ENCODE data around the gene ANO1.
"Not testable (repeated sequence)": the region's sequence is repeated elsewhere in the genome, so short reads cannot be mapped to it uniquely, and the experiment has no call there.

ANO1 gene

DNA sequence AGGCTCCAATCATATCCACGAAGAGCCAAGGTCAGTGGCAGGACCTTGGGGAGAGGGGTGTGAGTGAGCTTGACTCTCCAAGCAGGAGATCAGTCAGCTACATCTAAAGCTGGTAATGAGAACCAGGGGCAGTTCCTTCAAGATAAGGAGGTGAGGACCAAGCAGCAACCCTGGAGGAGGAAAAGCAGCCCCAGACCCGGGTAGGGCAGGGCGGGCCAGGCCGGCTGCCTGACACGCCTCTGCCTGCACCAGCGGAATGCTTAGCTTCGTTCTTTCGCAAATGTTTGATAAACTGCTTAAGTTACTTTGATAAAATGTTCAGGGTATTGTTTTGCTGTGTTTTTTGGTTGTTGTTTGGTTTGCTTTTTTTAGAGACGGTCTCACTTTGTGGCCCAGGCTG, 106.3 kb downstream of the ANO1 start:
- in situ Hi-C loops (cut with HindIII; ENCODE audit: low sequenced_read_pairs) = no loop called here

DNA sequence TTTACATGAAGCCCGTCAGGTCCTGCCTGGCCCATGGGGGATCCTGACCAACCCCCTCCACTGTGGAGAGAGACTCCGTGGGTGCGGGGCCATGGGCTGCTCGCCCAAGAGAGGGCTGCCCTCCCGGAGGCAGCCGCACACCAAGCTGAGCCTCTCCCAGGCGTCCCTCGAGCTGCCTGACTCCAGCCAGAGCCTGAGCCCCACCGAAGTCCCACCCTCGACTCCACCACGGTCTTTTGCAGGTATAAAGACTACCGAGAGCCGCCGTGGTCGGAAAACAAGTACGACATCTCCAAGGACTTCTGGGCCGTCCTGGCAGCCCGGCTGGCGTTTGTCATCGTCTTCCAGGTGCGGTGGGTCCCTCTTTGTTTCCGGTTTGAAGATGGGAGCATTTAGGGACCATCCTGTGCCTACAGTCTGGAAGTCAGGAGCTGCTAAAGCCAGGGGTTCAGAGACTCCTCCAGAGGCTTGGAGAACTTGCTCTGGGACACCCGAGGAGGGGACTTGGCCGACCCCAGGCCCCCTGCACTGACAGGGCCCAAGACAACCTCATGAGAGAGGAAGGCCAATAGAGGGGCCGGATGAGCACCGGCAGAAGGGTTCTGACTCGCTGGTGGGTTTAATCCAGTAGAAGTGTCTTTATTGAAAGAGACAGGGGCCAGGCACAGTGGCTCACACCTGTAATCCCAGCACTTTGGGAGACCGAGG, 107.4 kb downstream of the ANO1 start:
- in situ Hi-C loops (cut with HindIII; ENCODE audit: low sequenced_read_pairs) = loop anchor here (5.0 kb wide), 1 partner anchor 83 kb away; no protein-coding TSS in a partner anchor

DNA sequence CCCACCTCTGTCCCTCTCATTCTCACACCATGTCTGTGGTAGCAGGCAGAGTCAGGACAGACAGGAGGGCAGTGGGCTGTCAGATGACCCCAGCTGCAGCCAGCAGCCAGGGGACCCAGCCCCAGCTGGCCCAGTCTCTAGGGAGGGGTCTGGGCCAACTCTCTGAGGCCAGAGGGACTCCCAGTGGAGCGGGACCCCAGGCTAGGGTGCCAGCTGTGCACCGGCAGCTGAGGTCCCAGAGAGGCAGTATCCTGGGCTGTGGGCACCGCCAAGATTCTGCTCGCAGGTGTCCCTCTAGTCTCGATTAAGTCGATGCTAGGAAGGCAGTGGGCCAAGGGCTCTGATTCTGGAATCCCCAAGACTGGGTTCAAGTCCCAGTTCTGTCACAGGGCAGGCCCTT, 108.3 kb downstream of the ANO1 start:
- in situ Hi-C loops (cut with HindIII; ENCODE audit: low sequenced_read_pairs) = loop anchor here (5.0 kb wide), 1 partner anchor 84 kb away; no protein-coding TSS in a partner anchor

DNA sequence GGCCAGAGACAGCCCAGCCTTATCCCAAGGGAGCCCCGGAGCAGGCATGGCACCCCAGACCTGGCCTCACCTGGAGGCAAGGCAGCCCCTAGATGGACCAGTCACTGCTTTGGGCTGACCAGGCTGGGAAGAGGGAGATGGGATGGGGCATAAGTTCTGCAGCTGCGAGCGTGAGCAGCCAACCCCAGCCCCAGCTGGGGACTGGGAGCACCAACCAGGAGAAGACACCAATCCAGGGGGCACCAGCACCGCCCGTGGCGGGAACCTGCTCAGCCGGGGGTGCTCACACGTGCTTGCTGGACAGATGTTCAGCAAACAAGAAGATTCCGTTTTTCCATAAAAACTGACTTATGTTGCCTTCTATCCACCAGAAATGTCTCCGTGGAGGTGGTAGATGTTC, 108.8 kb downstream of the ANO1 start:
- in situ Hi-C loops (cut with HindIII; ENCODE audit: low sequenced_read_pairs) = loop anchor here (5.0 kb wide), 1 partner anchor 85 kb away; no protein-coding TSS in a partner anchor

DNA sequence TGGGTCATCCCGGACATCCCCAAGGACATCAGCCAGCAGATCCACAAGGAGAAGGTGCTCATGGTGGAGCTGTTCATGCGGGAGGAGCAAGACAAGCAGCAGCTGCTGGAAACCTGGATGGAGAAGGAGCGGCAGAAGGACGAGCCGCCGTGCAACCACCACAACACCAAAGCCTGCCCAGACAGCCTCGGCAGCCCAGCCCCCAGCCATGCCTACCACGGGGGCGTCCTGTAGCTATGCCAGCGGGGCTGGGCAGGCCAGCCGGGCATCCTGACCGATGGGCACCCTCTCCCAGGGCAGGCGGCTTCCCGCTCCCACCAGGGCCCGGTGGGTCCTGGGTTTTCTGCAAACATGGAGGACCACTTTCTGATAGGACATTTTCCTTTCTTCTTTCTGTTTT, 109.7 kb downstream of the ANO1 start:
- in situ Hi-C loops (cut with HindIII; ENCODE audit: low sequenced_read_pairs) = loop anchor here (5.0 kb wide), 1 partner anchor 85 kb away; no protein-coding TSS in a partner anchor

DNA sequence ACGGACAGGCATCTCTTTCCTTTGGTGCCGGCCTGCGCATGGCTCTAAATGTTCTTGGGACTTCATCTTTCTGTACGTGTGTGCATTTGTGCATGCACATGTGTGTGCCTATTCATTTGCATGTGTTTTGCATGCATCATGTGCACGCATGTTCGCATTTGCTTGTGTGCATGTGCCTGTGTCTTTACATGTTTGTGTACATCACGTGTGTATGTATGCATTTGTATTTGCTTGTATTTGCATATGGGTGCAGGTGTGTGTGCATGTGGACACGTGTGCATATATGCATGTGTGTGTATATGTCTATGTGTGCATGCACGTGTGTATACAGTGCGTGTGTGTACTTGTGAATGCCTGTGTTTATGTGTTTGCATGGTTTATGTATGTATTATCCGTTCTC, 111.5 kb downstream of the ANO1 start:
- in situ Hi-C loops (cut with HindIII; ENCODE audit: low sequenced_read_pairs) = loop anchor here (5.0 kb wide), 1 partner anchor 87 kb away; no protein-coding TSS in a partner anchor

DNA sequence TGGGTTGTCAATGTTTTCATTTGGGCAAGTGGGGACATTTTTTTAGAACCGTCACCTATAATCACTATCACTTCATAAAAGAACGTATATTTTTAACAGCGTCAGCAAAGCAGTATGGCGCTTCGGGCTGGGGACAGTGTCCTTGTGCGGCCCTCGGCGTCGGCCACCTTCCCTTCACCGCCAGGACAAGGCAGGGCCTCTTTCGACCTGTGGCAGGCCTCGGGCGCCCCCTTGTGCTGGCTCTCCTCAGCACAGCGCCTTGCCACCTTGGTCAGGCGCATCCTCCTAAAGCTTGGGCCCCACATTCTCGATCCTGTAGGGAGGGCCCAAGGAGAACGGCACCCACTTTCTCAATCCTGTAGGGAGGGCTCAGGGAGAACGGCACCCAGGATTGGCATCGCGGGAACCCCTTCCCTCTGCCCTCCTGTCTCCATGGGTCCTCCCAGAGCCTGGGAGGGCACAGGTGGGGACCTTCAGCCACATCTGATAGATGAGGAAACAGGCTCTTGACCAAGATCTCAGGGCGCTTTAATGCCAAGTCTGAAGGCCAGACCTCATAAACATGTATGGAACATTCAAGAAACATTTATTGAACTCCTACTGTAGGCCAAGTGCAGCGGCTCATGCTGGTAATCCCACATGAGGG, 113.5 kb downstream of the ANO1 start:
- in situ Hi-C loops (cut with HindIII; ENCODE audit: low sequenced_read_pairs) = no loop called here

DNA sequence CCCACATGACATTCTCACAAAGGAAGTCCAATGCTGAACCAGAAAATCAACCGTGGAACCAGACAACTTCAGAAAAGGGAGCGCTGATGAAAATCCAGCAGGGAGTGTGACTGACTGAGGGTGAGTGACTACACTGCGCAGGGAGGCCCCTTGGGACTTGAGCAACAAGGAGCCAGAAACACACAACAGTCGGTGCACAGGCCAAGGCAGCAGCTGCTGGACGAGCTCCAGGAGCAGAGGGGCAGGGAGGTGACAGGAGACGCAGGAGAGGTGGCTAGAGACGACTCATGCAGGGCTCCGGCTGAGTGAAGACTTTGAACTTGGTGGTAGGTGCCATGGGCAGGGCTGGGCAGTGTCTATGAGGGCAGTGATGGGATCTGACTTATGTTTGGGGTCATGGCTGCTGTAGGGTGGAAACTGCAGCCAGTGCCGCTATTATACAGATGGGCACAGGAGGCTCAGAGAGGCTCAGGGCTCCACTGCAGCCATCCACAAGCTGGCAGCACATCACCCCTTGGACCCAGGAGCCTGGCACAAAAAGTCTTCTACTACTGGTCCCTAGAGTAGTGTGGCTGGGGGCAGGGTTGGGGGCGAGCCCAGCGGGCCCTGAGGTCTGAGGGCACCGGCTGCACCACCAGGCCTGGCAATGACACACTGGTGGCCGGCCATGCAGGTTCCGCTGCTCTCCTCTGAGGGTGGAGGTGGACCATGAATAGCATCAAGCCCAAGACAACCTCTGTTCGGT, 114.7 kb downstream of the ANO1 start:
- in situ Hi-C loops (cut with HindIII; ENCODE audit: low sequenced_read_pairs) = no loop called here

DNA sequence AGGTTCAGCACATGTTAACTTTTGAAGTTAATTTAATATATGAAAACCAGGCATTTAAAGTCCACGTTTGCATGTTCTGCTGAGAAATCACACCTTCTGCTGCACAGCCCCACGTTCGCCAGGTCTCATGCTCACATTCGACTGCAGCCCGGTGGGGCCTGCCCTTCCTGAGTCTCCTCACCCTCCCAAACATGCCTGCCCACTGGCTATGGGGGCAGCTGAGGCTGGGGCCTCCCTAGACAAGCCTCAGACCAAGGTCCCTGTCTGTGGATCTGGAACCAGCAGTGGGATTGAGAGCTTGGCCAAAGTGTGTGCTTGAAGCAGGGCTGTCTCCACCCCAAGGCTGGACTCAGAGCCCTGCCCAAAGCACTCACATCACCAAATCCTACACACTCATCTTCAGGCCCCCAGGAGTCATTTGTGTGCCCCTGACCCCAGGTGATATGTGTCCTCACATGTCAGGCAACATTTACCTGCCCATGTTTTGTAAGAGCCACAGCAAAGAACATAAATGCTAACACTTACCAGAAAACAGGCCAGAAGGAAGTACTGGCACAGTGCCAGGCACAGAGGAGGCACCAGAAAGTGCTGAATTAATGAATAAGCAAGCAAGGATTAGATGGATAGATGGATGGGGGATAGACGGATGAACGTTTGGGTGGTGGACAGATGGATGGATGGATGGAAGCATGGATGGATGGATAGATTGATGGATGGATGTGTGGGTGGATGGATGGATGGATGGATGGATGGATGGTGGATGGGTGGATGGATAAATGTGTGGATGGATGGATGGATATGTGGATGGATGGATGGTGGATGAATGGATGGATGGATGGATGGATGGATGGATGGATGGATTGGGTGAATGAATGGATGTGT, 115.5 kb downstream of the ANO1 start:
- in situ Hi-C loops (cut with HindIII; ENCODE audit: low sequenced_read_pairs) = no loop called here

DNA sequence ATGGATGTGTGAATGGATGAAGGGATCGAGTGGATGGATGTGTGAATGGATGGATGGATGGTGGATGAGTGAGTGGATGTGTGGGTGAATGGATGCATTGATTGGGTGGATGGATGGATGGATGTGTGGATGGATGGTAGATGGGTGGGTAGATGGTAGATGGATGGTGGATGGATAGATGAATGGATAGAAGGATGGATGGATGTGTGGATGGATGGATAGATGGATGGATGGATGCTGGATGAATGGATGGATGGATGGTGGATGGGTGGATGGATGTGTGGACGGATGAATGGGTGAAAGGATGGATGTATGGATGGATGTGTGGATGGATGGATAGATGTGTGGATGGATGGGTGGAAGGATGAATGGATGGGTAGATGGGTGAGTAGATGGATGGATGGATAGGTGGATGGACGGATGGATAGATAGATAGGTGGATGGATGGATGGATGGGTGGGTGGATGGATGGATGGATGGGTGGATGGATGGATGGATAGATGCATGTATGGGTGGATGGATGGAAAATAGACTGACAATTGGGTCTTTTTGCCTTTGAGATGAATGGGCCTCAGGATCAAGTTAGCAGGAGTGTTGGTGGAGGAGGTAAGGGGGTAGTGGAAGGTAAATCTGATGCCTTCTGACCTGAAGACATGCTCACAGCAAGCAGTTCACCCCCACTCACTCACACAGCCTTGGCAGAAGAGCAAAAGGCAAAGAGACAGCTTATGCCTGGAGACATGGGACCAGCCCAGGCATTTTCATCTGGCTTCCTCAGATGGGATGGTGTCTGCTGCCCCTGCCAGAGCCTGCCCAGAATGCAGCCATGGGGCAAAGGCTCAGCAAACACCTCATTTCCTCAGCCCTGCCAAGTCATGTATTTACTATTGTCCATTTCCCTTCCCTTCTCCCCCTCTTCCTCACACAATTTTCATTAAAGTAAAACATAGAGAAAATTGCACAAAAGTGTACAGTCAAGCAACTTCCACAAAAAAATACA, 117.0 kb downstream of the ANO1 start:
- in situ Hi-C loops (cut with HindIII; ENCODE audit: low sequenced_read_pairs) = no loop called here

DNA sequence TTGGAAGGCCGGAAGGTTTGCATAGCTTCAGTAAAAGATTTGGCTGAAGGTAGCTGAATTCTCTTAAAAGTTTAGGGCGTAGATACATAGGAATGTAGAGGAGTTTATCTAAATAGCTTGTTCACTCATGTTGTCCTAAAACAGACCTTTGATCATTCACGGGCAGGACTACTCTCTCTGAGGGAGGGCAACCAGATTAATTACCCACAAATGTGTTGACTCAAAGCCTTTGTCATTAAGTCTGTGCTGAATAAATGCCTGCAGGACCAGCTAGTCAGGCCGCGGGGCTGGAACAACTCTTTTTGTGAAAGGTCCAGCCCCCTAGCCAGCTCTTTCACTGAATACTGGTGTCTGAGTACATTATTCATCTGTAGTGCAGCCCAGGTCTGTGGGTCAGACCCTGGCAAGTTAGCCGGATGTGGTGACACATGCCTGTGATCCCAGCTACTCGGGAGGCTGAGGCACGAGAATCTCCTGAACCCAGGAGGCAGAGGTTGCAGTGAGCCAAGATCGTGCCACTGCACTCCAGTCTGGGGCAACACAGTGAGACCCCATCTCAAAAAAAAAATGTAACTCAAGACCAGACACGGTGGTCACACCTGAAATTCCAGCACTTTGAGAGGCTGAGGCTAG, 122.2 kb downstream of the ANO1 start:
- in situ Hi-C loops (cut with HindIII; ENCODE audit: low sequenced_read_pairs) = no loop called here

DNA sequence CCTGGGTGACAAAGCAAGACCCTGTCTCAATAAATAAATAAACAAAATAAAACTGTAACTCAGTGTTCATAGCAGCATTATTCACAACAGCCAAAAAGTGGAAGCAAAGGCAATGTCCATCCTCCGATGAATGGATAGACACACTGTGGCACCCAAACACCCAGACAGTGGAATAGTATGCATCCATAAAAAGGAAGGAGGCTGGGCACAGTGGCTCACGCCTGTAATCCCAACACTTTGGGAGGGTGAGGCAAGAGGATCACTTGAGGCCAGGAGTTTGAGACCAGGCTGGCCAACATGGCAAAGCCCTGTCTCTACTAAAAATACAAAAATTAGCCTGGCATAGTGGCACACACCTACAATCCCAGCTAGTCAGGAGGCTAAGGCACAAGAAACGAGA, 122.9 kb downstream of the ANO1 start:
- in situ Hi-C loops (cut with HindIII; ENCODE audit: low sequenced_read_pairs) = not testable (repeated sequence)

DNA sequence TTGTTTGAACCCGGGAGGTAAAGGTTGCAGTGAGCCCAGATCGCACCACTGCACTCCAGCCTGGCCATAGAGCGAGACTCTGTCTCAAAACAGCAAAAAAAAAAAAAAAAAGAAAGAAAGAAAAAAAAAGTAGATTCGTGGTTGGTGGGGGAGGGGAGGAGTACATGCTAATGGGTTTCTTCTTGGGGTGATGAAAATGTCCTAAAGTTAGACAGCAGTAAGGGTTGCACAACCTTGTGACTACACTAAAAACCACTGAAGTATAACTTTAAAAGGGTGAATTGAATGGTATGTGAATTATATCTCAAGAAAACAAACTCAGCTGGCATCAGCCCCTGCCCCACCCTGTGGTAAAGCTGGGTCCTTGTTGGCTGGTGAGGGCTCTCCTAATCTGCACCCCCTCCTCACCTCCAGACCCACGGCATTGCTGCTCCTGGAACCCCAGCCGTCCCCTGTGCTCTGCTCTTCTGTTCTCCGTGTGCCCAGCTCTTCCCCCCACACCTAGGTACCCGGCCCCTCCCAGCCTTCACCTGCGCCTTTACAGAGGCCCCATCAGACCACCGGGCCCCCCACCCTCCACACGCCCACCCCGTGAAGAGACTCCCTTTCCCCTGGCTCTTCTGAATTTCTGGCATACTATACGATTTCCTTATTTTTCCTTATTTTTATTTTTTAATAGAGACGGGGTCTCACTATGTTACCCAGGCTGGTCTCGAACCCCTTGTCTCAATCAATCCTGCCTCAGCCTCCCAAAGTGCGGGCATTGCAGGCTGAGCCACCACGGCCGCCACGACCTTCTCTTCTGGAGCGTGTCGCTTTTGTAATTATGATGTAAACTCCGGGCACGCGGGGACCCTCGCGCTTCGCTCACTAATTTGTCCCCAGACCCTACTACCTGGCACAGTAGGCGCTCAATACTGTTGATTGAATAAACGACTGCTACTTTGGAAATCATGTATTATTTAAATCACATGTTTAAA, 124.1 kb downstream of the ANO1 start:
- in situ Hi-C loops (cut with HindIII; ENCODE audit: low sequenced_read_pairs) = no loop called here

DNA sequence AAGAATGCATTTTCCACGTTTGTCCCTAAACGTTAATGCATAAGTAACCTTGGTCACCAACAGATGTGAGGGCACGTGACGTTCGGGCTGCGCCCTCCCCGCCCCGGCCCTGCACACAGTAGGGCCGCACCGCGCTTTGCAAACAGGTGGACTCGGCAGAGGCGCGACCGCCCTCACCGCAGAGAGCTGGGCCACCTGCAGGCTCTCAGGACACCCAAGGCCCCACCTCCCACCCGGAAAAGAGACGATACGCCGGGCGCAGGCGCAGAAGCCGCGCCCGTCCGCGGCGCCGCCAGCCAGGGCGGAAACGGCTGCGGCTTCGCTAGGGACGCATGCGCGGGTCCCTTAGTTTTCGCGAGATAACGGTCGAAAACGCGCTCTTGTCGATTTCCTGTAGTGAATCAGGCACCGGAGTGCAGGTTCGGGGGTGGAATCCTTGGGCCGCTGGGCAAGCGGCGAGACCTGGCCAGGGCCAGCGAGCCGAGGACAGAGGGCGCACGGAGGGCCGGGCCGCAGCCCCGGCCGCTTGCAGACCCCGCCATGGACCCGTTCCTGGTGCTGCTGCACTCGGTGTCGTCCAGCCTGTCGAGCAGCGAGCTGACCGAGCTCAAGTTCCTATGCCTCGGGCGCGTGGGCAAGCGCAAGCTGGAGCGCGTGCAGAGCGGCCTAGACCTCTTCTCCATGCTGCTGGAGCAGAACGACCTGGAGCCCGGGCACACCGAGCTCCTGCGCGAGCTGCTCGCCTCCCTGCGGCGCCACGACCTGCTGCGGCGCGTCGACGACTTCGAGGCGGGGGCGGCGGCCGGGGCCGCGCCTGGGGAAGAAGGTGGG, 125.0 kb downstream of the ANO1 start, which contains the start of gene FADD:
TSS of gene FADD (plus strand) at position 377 of the 831 bp plus-strand sequence. CDS start at position 541, 164 bp downstream.
- in situ Hi-C loops (cut with HindIII; ENCODE audit: low sequenced_read_pairs) = no loop called here

DNA sequence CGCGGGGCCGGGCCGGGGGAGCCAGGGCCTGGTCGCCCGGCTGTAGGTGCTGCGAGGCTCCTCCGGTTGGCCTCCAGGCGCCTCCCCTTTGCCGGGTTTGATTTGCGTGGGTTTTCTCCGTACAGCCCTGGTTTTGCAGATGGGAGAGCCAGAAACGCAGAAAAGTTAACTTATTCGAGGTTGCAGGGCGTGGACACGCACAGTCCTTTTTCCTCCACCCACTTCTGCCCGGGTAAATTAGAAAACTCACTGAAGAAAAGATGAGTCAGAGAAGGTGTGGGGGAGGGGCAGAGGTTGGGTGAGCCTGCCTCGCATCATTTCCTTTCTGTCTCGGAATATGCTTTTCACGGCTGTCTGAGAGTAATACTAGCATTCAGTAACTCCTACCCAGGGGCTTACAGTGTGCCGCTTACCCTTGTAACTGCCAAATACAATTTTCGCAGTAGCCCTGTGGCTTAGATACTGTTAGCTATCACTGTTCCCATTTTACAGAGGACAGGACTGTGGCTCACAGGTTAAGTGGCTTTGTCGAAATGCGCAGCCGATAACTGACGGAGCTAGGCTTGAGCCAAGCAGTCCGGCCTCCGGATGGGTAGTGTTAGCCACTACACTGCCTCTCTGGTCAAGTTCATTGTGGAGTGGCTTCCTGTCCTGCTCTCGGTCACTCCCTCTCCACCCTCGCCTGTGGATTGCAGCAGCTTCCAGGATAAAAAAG, 125.8 kb downstream of the ANO1 start:
- in situ Hi-C loops (cut with HindIII; ENCODE audit: low sequenced_read_pairs) = no loop called here

DNA sequence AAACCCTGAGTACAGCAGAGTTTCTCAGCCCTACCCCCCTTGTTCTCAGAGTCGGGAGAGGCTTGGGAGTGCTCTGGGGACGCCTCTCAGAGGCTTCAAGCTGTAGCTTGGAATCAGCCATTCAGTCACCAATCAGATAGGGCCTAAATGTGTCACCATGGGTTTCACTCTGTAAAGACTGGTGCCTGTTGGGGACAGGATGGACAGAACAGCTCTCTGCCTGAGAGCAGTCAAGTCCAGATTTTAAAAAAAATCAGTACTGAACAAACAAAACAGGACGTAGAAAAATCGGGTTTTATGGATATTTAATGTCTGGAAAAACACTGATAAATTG, 126.3 kb downstream of the ANO1 start:
- in situ Hi-C loops (cut with HindIII; ENCODE audit: low sequenced_read_pairs) = no loop called here

Data from DLD1 (cell line).